HG02870 (cell line): ENCODE measurements around the gene GET3.
A peak's percentile ranks its signal among the peaks of the same experiment; 100 is the strongest.

Source experiments
- ATAC-seq: cut with Tn5 transposase; IDR thresholded peaks from one replicate; pipeline ENCODE4 v1.9.1; 2021; ENCODE audit warnings: mild to moderate bottlenecking, moderate library complexity; ENCODE audit not compliant: unreplicated experiment

The GET3 gene

GRCh38 chr19:12778017-12778904 lies 41.0 kb downstream of the GET3 start:
- ATAC-seq = no peak

DNA sequence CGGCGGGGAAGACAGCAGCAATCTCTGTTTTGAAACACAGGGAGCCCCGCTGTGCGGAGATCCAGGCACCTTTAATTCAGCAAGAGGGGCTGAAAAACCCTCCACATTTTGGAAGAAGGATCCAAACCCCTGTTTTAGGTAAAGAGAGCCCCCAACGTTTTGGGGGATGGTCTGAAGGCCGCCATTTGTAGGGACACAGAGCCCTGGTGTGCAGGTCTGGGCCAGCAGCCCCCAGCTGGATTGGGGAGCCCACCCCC lies 41.5 kb downstream of the GET3 start:
- no peak for ATAC-seq

- no peak for ATAC-seq
These were observed 42.1 kb downstream of the GET3 start for GRCh38 chr19:12779162-12779993.

GRCh38 chr19:12782174-12782423 lies 44.8 kb downstream of the GET3 start:
- ATAC-seq = peak; percentile 19

- peak; percentile 29 for ATAC-seq
These were observed 45.4 kb downstream of the GET3 start for GRCh38 chr19:12782424-12783290.

DNA sequence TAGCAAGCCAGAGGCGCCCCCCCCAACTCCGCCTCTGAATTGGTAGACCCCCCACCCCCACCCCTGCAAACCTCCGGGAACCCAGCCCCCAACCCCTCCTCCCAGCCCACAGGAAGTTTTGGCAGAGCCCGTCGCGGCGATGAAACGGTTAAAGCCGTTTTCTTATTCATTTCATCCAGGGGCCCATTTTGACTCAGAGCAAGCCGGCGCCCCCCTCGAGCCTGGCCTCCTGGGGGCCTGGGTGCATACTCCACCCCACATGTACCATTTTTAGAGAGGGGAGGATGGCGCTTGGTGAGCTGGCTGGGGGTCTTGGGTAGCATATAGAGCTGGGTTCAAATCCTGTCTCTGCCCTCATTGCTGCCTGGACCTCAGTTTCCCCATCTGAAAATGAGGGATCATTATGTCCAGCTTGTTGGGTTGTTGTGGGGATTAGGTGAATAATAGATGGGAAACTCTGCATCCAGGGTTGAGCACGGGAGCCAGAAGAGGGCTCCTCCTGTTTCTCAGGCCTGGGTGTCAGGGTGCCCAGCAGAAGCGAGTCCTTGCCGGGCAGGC lies 46.1 kb downstream of the GET3 start:
- no peak for ATAC-seq

DNA sequence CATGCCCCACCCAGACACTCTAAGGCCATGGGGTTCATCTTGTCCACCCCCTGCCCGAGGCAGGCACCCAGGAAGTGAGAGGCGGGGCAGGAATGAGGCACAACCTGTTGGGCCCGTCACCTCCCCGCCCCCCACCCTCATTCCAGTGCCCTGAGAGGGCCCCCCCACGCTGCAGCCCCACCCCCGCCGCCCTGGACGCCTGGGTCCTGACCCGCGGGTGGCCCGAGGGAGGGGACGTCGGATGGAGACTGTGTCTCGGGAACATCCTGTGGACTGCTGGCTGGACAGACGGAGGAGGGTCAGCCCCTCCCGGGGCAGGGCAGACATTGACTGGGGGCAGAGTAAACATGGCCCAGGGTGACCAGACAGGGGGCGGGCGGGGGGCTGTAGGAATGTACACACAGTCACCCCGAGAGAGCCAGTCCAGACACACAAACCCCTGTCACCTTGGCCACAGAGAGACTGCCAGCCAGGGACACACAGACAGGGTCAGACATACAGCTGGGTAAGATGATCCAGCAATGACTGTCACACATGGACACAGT lies 46.6 kb downstream of the GET3 start:
- no peak for ATAC-seq

DNA sequence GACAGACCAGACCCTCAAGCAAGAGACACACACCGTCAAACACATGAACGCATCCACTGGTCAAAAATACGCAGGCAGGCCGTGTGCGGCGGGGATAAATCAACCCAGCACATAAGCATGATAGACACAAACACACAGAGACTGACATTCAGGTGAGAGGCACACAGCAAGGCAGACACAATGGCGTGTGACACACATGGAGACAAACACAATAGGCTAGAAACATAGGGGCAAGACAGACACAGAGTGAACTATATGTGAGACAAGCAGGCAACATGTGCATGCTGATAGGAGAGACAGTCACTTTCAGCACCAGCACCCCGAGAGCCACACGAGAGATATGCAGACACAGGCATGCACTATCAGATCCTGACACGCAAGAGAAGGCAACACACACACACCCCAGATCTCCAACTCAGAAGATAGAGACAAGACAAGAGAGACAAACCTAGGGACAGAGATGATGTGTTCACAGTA lies 47.1 kb downstream of the GET3 start:
- no peak for ATAC-seq

DNA sequence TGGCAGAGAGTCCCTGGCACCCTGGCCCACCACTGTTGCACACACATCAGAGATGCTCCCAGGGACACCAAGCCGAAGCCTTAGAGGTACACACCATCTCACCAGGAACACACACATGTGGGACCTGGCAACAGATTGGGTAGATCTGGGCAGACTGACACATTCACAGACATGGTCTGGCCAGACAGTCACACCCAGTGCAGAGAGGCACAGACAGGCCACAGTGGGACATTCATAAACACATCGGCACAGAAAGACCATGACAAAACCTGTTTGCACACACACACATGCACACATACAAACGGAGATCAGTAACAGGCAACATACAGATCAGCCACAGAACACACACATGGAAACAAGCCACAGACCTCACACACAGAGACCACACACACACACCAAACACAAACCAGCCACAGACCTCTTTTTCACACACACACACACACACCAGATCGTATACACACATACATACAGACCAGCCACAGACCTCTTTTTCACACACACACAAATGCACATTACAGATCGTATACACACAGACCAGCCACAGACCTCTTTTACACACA lies 47.7 kb downstream of the GET3 start:
- no peak for ATAC-seq

DNA sequence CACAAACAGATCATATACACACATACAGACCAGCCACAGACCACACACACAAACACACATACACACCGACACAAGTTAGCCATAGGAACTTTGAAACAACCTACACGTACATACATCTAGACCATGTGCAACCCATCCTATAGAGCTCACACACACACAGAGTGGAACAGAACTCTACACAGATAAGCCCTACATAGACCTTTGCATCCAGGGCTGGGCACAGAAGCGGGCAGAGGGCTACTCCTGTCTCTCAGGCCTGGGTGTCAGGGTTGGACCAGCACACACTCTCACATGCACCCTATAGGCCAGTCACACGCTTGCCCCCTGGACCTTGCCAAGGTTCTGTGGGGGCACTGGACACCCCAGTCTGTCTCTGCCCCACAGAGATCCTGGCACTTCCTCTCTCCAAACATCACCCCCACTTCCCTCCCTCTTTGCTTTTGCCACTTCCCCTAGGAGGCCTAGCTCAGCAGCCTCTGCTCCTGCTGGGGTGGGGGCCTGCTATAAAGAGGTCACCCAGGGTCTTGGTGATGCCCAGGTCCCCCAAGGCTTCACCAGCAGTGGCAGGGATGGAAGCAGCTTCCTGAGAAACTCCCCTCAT lies 48.2 kb downstream of the GET3 start:
- ATAC-seq = no peak

- ATAC-seq = no peak
These were observed 49.0 kb downstream of the GET3 start for GRCh38 chr19:12786141-12786870.

DNA sequence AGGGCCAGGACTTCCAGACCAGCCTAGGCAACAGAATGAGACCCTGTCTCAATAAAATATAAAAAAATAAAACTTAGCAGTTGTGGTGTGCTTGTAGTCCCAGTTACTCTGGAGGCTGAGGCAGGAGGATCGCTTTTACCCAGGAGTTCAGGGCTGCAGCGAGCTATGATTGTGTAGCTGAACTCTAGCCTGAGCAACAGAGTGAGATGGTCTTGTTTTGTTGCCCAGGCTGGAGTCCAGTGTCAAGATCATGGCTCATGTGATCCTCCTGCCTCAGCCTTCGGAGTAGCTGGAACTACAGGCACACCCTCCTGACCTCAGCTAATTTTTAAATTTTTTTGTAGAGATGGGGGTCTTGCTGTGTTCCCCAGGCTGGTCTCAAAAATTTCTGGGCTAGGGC lies 49.7 kb downstream of the GET3 start:
- ATAC-seq = no peak

- no peak for ATAC-seq
These were observed 50.2 kb downstream of the GET3 start for GRCh38 chr19:12787458-12787857.

DNA sequence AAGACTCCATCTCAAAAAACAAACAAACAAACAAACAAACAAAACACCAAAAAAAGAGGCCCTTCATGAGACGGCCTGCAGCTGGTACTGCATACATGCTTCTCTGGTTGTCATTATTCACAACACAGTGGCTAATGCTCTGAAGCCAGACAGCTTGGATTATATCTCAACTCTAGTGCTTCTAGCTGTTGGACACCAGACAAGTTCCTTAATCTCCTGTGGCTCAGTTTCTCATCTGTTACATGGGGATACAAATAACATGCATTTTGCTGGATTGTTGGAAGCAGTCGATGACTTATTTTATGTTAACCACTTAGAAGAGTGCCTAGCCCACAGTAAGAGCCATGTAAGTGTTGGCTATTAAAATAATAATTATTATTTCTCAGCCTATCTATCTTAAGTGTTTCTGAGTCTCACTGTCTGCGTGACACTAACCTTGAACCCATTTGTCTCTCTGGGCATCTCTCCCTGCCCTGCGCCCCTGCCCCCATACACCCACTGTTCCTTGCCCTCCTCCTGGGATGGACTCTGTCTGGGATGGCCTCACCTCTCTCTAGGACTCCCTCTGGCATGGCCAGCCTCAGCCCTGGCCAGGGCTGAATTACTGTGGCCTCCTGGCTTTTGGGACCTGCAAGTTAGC lies 50.9 kb downstream of the GET3 start:
- no peak for ATAC-seq

DNA sequence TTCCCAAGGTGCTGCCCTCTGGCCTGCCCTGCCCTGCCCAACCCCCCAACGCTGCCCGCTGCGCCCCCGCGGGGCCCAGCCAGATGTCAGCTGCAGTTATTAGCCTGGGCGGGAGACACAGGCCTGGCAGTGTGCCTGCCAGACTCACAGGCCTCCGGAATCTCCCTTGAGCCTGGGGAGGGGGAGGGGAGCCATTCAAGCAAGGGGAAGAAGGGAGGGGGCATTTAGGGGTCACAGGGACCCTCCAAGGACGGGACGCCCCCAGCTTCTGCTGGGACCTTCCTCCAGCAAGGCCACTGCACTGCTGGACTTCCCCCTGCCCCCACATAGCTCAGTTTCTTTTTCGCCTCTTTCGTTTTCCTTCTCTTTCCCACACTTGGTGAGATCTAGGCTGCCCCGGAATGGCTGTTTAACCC lies 51.4 kb downstream of the GET3 start:
- ATAC-seq = no peak

DNA sequence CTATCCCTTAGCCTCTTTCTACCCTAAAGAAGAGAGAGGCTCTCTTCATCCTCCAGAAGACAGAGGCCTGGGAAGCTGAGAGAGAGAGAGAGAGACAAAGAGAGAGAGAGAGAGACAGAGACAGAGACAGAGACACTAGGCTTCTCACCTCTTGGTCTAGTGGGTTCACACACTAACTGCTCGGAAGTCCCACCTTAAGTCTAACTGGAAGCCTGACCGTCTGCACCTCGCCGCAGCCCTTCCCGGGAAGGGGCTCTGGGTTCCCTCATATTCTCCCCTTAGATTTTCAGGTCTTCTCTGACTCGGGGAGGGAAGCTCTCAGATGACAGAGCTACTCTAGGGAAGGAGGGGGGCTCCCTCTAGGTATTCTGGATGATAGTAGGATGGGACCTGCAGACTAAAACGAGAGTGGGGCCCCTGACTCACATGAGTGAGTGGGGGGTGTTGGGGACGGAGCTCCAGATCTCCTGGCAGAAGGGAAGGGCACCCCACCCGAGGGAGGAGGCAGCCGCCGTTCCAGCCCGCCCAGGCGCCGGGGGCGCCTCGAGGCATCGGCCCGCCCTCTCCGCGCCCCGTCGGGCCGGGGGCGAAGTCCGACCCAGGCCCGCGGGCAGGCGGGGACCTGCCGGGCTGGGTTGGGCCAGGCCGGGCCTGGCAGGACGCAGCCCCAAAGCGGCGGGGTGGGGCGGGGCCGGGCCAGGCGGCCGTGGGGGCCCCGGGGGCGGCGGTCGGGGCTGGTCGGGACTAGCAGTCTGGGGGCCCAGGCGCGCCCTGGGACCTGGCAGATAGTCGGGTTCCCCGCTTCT lies 52.0 kb downstream of the GET3 start:
- ATAC-seq = no peak

DNA sequence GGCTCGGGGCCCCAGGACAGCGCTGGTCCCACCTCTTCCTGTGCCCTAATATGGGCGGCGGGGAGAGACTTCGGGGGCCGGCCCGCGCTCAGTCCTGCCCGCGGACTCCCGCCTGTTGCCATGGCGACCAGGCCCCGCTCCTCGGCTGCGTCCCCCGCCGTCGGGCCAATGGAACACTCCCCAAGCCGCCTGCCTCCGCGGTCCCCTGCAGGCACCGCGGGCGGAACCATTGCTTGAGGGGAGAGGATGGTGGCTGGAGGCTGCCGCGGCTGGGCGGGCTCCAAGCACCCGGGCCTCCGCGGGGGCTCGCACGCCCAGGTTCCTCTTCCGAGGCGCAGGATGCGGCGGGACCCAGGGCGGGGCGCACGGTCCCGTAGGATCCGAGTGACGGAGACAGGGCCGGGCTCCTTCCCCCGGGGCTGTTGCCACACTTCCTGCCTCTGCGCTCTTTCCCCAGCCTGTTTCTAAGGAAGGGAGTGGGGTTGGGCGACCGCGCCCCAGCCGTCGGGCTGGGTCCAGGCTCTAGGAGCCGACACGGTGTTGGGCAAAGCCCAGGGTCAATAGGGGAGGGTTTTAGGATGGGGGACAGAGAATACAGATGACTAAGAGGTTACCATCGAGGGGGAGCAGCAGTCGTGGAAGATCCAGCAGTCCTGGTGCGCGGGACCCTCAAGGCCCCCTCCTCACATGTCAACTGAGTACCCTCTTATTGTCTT lies 52.8 kb downstream of the GET3 start:
- peak; percentile 40 for ATAC-seq
